Sigmoid colon (tissue), 7 donors: ENCODE data around the gene TIMM10. TPM values are rescaled to one million over a fixed set of nuclear protein-coding genes. Genes with fewer than 3 reads are reported as not detected.

Experiments used
- DNase-seq: peaks from one replicate; pipeline ENCODE4 v3.0.0-alpha.2; 2019
- H3K27ac ChIP-seq, 4 donors: fragments of 200-600 bp; sonication (generic); one replicate each; pipeline ENCODE4 v1.5.1; 2016 to 2019; ENCODE audit warnings: mild to moderate bottlenecking in 1 of 4
- H3K27me3 ChIP-seq, 3 donors: fragments of 200-600 bp; sonication (generic); one replicate each; pipeline ENCODE4 v1.5.1; 2019; ENCODE audit warnings: mild to moderate bottlenecking in 1 of 3
- H3K36me3 ChIP-seq, 4 donors: fragments of 200-600 bp; sonication (generic); one replicate each; pipeline ENCODE4 v1.5.1; 2016 to 2019
- H3K4me1 ChIP-seq, 4 donors: fragments of 200-600 bp; sonication (generic); one replicate each; pipeline ENCODE4 v1.5.1; 2017 to 2019
- H3K4me3 ChIP-seq, 4 donors: fragments of 200-600 bp; sonication (generic); one replicate each; pipeline ENCODE4 v1.5.1; 2017 to 2019; ENCODE audit warnings: mild to moderate bottlenecking in 2 of 4, moderate library complexity in 1 of 4
- H3K9me3 ChIP-seq, 4 donors: fragments of 200-600 bp in 3 of 4; sonication (generic) in 3 of 4; one replicate each; pipeline versions ENCODE4 v1.5.1 to v1.6.1; 2013 to 2019
- EP300 ChIP-seq, 4 donors: sonication (generic); formaldehyde crosslinking; IDR thresholded peaks; one replicate each; pipeline ENCODE4 v1.6.1; 2017; ENCODE audit warnings: antibody characterized with exemption in 4 of 4
- POLR2A ChIP-seq, 2 donors: fragments of 450-650 bp; IDR thresholded peaks; one replicate each; pipeline ENCODE4 v1.6.1; 2016; ENCODE audit warnings: antibody characterized with exemption in 2 of 2, mild to moderate bottlenecking in 2 of 2, moderate library complexity in 2 of 2
- POLR2AphosphoS5 ChIP-seq, 4 donors: sonication (generic); formaldehyde crosslinking; IDR thresholded peaks; one replicate each; pipeline ENCODE4 v1.6.1; 2017; ENCODE audit warnings: antibody characterized with exemption in 4 of 4
- whole genome bisulfite sequencing, 2 donors: extraction: QIAGEN DNeasy Blood & Tissue Kit; methylation state at CpG; one replicate each; pipeline ENCODE4 v1.1.7; 2013; 5-methylcytosine and 5-hydroxymethylcytosine counted together
- intact Hi-C: fragments of 100-400 bp; cut with DNase I; formaldehyde crosslinking; loops from one replicate; pipeline ENCODE4 v1.15.1; 2023
- polyA plus RNA-seq, 3 donors: library from polyadenylated mRNA; stranded (reverse); fragments of 200-250 nt; gene quantifications; one replicate each; pipeline ENCODE4 v1.2.3, GENCODE V29; 2013
- total RNA-seq, 4 donors: library from RNA; depleted of rRNA; stranded (reverse); fragments of >200 nt; gene quantifications; one replicate each; pipeline ENCODE4 v1.1.0, GENCODE V29; 2016
- TF ChIP-seq, protein P1 (sequence below), 4 experiments: fragments of 450-650 bp in 3 of 4; fragments of 200-600 bp in 1 of 4; IDR thresholded peaks; one replicate each; pipeline ENCODE4 v1.5.1; 2016 to 2019; ENCODE audit warnings: antibody characterized with exemption in 4 of 4, mild to moderate bottlenecking in 3 of 4, moderate library complexity in 2 of 4
- donor health status: healthy with polysubstance abuse.
- donor health status: Bipolar disorder and iron deficiency.
- donor health status: healthy.

Gene TIMM10
- total and polyA plus RNA-seq, 7 donors, result 22.4 to 62.9 (median 48.0) TPM

DNA sequence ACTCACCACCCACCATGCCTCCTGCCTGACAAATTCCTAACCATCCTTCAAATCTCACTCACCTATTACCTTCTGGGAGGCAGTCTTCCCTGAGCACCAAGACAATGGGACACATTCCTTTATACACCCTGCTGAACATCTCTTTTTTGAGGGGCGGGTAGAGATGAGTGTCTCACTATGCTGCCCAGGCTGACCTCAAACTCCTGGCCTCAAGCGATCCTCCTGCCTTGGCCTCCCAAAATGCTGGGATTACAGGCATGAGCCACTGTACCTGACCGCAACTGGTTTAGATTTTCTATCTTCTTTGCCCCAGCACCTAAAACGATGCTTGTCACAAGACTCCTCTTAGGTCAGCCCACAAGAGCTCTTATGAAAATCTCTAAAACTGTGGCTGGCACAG lies 7.1 kb downstream of the TIMM10 start:
- no peak overlapping the region for H3K4me3 ChIP-seq
- H3K36me3 ChIP-seq, result peaks cover 0 to 1% (median under 1%) of the 10 kb centered on the region in 4 donors
- WGBS, 2 donors, result 93% methylated on average over 4 of the region's 4 CpGs
- intact Hi-C loops, result no loop called here
- TF ChIP-seq POLR2AphosphoS5 (IDR thresholded peaks at IDR 0.05), result no peak
- no peak for TF ChIP-seq EP300 (IDR thresholded peaks at IDR 0.05)
- TF ChIP-seq POLR2A (IDR thresholded peaks at IDR 0.05), result no peak
- DNase-seq, result no peak
- no peaks in the 10 kb centered on the region for H3K9me3 ChIP-seq
- H3K27ac ChIP-seq, result no peak overlapping the region
- no peaks in the 10 kb centered on the region for H3K27me3 ChIP-seq
- no peaks in the 10 kb centered on the region for H3K4me1 ChIP-seq

DNA sequence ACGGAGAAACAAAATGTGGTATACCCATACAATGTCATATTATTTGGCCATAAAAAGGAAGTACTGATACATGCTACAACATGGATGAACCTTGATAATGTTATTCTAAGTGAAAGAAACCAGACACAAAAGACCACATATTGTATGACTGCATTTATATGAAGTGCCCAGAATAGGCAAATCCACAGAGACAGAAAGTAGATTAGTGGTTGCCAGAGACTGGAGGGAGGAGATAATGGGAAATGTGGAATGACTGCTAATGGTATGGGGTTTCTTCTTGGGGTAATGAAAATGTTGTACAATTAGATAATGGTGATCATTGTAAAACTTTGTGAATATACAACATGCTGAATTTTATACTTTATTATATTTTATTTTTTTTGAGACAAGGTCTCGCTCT lies 9.4 kb downstream of the TIMM10 start:
- WGBS, 2 donors, result 94 to 95% methylated on average over 2 of the region's 2 CpGs
- H3K4me1 ChIP-seq, result peaks cover 0 to 3% (median under 1%) of the 10 kb centered on the region in 4 donors
- no peaks in the 10 kb centered on the region for H3K27me3 ChIP-seq
- intact Hi-C loops, result no loop called here
- H3K9me3 ChIP-seq, result no peaks in the 10 kb centered on the region
- no peak overlapping the region for H3K27ac ChIP-seq
- H3K36me3 ChIP-seq, result no peaks in the 10 kb centered on the region
- no peak for DNase-seq
- no peak overlapping the region for H3K4me3 ChIP-seq
- TF ChIP-seq POLR2AphosphoS5 (IDR thresholded peaks at IDR 0.05), result no peak

DNA sequence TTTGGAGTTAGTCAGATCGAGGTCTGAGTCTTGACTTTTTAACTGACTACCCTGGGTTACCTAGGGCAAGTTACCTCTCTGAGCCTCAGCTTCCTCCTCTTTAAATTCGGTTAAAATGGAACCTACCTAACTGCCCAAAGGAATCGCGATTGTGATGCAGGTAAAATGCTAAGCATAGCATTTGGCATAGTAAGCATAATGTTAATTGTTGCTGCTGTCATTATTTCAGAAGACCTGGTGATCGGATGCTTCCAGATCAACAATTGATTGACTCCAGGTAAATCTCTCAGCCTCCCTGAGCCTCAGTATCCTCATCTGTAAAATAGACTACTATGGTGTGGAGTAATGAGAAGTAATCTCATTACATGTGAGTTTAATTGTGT lies 14.5 kb downstream of the TIMM10 start:
- no peaks in the 10 kb centered on the region for H3K9me3 ChIP-seq
- 11 to 20% methylated on average over 5 of the region's 5 CpGs for WGBS, 2 donors
- no peaks in the 10 kb centered on the region for H3K36me3 ChIP-seq
- peak overlapping the region; percentile 68 to 79 (median 76) for H3K27ac ChIP-seq
- H3K4me3 ChIP-seq, result peak overlapping the region; percentile 65 to 82 (median 75)
- TF ChIP-seq EP300 (IDR thresholded peaks at IDR 0.05), result no peak
- TF ChIP-seq, protein P1, sequence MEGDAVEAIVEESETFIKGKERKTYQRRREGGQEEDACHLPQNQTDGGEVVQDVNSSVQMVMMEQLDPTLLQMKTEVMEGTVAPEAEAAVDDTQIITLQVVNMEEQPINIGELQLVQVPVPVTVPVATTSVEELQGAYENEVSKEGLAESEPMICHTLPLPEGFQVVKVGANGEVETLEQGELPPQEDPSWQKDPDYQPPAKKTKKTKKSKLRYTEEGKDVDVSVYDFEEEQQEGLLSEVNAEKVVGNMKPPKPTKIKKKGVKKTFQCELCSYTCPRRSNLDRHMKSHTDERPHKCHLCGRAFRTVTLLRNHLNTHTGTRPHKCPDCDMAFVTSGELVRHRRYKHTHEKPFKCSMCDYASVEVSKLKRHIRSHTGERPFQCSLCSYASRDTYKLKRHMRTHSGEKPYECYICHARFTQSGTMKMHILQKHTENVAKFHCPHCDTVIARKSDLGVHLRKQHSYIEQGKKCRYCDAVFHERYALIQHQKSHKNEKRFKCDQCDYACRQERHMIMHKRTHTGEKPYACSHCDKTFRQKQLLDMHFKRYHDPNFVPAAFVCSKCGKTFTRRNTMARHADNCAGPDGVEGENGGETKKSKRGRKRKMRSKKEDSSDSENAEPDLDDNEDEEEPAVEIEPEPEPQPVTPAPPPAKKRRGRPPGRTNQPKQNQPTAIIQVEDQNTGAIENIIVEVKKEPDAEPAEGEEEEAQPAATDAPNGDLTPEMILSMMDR (IDR thresholded peaks at IDR 0.05), result no peak
- TF ChIP-seq POLR2AphosphoS5 (IDR thresholded peaks at IDR 0.05), result no peak
- no peak for TF ChIP-seq POLR2A (IDR thresholded peaks at IDR 0.05)
- intact Hi-C loops, result no loop called here
- peaks cover 0 to 18% (median 17%) of the 10 kb centered on the region in 4 donors for H3K4me1 ChIP-seq
- DNase-seq, result no peak
- no peaks in the 10 kb centered on the region for H3K27me3 ChIP-seq

DNA sequence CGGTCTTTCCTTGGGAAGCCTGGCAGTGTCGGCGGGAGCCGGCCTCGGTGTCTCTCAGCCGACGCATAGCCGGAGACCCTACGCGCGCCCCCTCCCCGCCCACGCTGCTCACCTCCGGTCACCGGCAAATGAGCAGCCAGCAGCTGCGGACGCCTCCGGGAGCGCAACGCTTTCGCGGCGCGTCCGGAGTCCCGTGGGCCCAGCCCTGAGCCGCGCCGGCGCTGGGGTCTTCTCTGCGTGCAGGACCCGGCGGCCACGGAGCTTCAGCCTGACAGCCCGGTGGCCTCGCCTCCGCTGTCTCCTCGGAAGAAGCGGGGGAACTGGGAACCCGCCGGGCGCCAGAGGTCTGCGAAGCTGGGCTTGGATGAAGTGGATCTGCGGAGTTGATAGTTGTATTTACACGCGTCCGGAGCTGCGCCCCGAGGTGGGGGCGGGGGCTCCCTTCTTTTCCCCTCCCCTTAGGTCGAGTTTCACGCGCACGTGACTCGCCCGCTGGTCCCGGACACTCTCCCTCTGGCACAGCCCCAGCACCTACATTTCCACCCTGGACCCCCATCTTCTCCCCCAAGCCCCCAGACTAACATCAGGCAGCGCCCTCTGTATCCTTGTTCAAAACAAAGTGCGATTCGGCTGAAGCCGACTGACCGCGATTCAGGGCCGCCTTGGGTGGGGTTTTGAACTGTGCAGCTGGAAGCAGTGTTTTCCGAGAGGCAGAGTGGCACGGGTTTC lies 15.1 kb downstream of the TIMM10 start, which contains the start of gene SLC43A1:
Gene SLC43A1 (minus strand): TSS at position 371 of the 729 bp plus-strand sequence. CDS start 1,591 bp downstream, outside the sequence.
- Histone ChIP-seq H3K36me3 (no peaks in the 10 kb centered on the region), H3K9me3 (no peaks in the 10 kb centered on the region), H3K4me3 (peak within 1 kb of the TSS; percentile 65 to 82 (median 75)), H3K27ac (peak within 1 kb of the TSS; percentile 68 to 79 (median 76)), H3K4me1 (peaks cover 0 to 18% (median 17%) of the 10 kb centered on the region in 4 donors), H3K27me3 (no peaks in the 10 kb centered on the region)
- TF ChIP-seq POLR2A (IDR thresholded peaks at IDR 0.05) (peak in 1 of 2 donors; percentile 10), POLR2AphosphoS5 (IDR thresholded peaks at IDR 0.05) (peak; percentile 15 to 64 (median 49))
- TF ChIP-seq, protein P1 (IDR thresholded peaks at IDR 0.05), result no peak
- 0% methylated on average over 66 of the region's 66 CpGs for WGBS, 2 donors
- peak; percentile 86 for DNase-seq
- intact Hi-C loops, result loop anchor here (2.0 kb wide), 1 partner anchor 15 kb away; no protein-coding TSS in a partner anchor

DNA sequence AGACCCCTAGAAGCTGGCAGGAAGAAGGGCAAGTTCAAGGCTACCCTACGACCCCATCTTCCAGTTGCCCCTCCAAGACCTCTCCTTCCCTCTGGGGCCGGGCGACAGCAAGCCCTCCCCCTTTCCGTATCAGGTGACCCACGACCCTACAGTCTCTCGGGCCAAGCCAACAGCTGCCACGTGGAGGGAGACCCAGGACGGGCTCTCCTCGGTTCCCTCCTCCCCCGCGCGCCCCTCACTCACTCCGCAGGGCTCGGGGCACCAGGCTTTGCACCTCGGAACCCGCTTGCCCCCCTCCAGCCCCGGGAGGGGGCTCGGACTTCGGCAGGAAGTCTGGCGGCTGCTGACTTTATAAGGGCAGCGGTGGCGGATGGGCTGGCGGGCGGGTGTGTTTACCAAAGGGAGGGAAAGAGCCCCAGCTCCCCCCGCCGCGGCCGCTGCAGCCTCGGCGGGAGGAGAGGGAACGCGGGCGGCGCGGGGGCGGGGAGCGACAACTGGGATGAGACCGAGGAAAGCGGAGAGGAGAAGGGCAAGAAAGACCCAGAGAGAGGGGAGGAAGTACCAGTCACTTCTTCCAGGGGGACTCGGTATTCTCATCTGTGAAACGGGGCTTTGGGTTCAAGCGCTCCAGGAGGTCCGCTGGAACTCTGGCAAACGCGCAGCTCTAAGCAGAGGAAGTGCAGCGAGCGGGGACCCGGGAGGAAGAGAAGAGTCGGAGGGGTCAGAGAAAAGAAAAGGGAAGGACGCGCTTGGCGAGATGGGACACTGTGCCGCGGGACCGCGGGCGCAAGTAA lies 15.8 kb downstream of the TIMM10 start:
- intact Hi-C loops, result loop anchor here (2.0 kb wide), 1 partner anchor 14 kb away; no protein-coding TSS in a partner anchor
- H3K36me3 ChIP-seq, result no peaks in the 10 kb centered on the region
- peaks cover 0 to 18% (median 17%) of the 10 kb centered on the region in 4 donors for H3K4me1 ChIP-seq
- DNase-seq, result peak; percentile 82
- H3K4me3 ChIP-seq, result peak overlapping the region; percentile 65 to 82 (median 75)
- TF ChIP-seq POLR2AphosphoS5 (IDR thresholded peaks at IDR 0.05), result peak in 2 of 4 donors; percentile 8 to 18
- no peak for TF ChIP-seq EP300 (IDR thresholded peaks at IDR 0.05)
- TF ChIP-seq, protein P1 (IDR thresholded peaks at IDR 0.05), result no peak
- peak in 1 of 2 donors; percentile 10 for TF ChIP-seq POLR2A (IDR thresholded peaks at IDR 0.05)
- peak overlapping the region; percentile 68 to 79 (median 76) for H3K27ac ChIP-seq
- WGBS, 2 donors, result 0% methylated on average over 57 of the region's 57 CpGs
- no peaks in the 10 kb centered on the region for H3K27me3 ChIP-seq
- no peaks in the 10 kb centered on the region for H3K9me3 ChIP-seq
